GM18909 (cell line): ENCODE results near the gene TFDP1.

ENCODE experiments used
- ATAC-seq: cut with Tn5 transposase; IDR thresholded peaks from one replicate; pipeline ENCODE4 v1.9.1; 2021; ENCODE audit warnings: mild to moderate bottlenecking; ENCODE audit not compliant: unreplicated experiment, poor library complexity

TFDP1 gene

GRCh38 chr13:113564331-113565023, 20.1 kb upstream of the TFDP1 start:
- ATAC-seq: no peak

- ATAC-seq: no peak
Observed at GRCh38 chr13:113565526-113566226, 18.9 kb upstream of the TFDP1 start.

- no peak for ATAC-seq
Observed at GRCh38 chr13:113566227-113566561, 18.4 kb upstream of the TFDP1 start.

- ATAC-seq: no peak
Observed at GRCh38 chr13:113567681-113568080, 16.9 kb upstream of the TFDP1 start.

GRCh38 chr13:113573065-113573464, 11.5 kb upstream of the TFDP1 start:
- ATAC-seq: no peak

- ATAC-seq: no peak
Observed at GRCh38 chr13:113576597-113576996, 8.0 kb upstream of the TFDP1 start.

- no peak for ATAC-seq
Observed at GRCh38 chr13:113577881-113578435, 6.6 kb upstream of the TFDP1 start.

- ATAC-seq: no peak
Observed at GRCh38 chr13:113579686-113580085, 4.9 kb upstream of the TFDP1 start.

- no peak for ATAC-seq
Observed at GRCh38 chr13:113581871-113582270, 2.7 kb upstream of the TFDP1 start.

- no peak for ATAC-seq
Observed at GRCh38 chr13:113582841-113583631, 1.5 kb upstream of the TFDP1 start.

GRCh38 chr13:113584870-113585671, 518 bp downstream of the TFDP1 start:
- peak; percentile 47 for ATAC-seq

GRCh38 chr13:113585896-113586295, 1.3 kb downstream of the TFDP1 start:
- ATAC-seq: no peak

GRCh38 chr13:113586661-113587479, 2.3 kb downstream of the TFDP1 start:
- no peak for ATAC-seq

- no peak for ATAC-seq
Observed at GRCh38 chr13:113588394-113589111, 4.0 kb downstream of the TFDP1 start.

- ATAC-seq: no peak
Observed at GRCh38 chr13:113589251-113589960, 4.9 kb downstream of the TFDP1 start.

- no peak for ATAC-seq
Observed at GRCh38 chr13:113589961-113590339, 5.4 kb downstream of the TFDP1 start.

GRCh38 chr13:113591750-113592149, 7.2 kb downstream of the TFDP1 start:
- ATAC-seq: no peak

- ATAC-seq: no peak
Observed at GRCh38 chr13:113592571-113592970, 8.0 kb downstream of the TFDP1 start.
